GM19035 (cell line): ENCODE results near the gene MUC6.

Source experiments
- ATAC-seq: cut with Tn5 transposase; IDR thresholded peaks from one replicate; pipeline ENCODE4 v1.9.1; 2021; ENCODE audit not compliant: unreplicated experiment

MUC6 gene

GRCh38 chr11:1036303-1036923 lies at the start of gene MUC6:
TSS of gene MUC6 (minus strand) at chr11:1036718. CDS start at chr11:1036655, 63 bp downstream.
- no peak for ATAC-seq

- ATAC-seq: no peak
Measured at GRCh38 chr11:1085440-1086170, 49.1 kb upstream of the MUC6 start.

GRCh38 chr11:1084561-1085439 lies 48.3 kb upstream of the MUC6 start:
- no peak for ATAC-seq

- ATAC-seq: no peak
Measured at GRCh38 chr11:1083621-1084551, 47.4 kb upstream of the MUC6 start.

GRCh38 chr11:1082728-1083620 lies 46.5 kb upstream of the MUC6 start:
- no peak for ATAC-seq

GRCh38 chr11:1082346-1082727 lies 45.8 kb upstream of the MUC6 start:
- ATAC-seq: no peak

GRCh38 chr11:1081601-1082311 lies 45.2 kb upstream of the MUC6 start:
- no peak for ATAC-seq

- no peak for ATAC-seq
Measured at GRCh38 chr11:1078191-1078601, 41.7 kb upstream of the MUC6 start.

GRCh38 chr11:1077417-1078119 lies 41.0 kb upstream of the MUC6 start:
- no peak for ATAC-seq

GRCh38 chr11:1077033-1077416 lies 40.5 kb upstream of the MUC6 start:
- ATAC-seq: no peak

GRCh38 chr11:1076061-1076665 lies 39.6 kb upstream of the MUC6 start:
- no peak for ATAC-seq

- ATAC-seq: no peak
Measured at GRCh38 chr11:1075341-1075911, 38.9 kb upstream of the MUC6 start.

- no peak for ATAC-seq
Measured at GRCh38 chr11:1074244-1075221, 38.0 kb upstream of the MUC6 start, which contains the start of gene MUC2. TSS of gene MUC2 (plus strand) at chr11:1074874.

- no peak for ATAC-seq
Measured at GRCh38 chr11:1073851-1074243, 37.3 kb upstream of the MUC6 start.

GRCh38 chr11:1073261-1073724 lies 36.8 kb upstream of the MUC6 start:
- ATAC-seq: no peak

- ATAC-seq: no peak
Measured at GRCh38 chr11:1072821-1073231, 36.3 kb upstream of the MUC6 start.
